PC-9 (cell line): ENCODE measurements around the gene DAPK1. TPM values are rescaled to one million over a fixed set of nuclear protein-coding genes. Genes with fewer than 3 reads are reported as not detected.

Source experiments
- BruUV-seq: library from RNA; stranded (reverse); fragments of 400-500 nt; replicated peaks from 2 replicates; lab custom pipeline; 2021; lab: Mats Ljungman, UMichigan
- CTCF ChIA-PET: fragments of 300-600 bp; sonication (Branson Sonifier 250); formaldehyde crosslinking; loops from one replicate; lab custom pipeline; 2022; ENCODE audit warnings: antibody characterized with exemption; lab: Charles Lee
- POLR2A ChIA-PET: fragments of 300-600 bp; sonication (Branson Sonifier 250); formaldehyde crosslinking; loops from one replicate; lab custom pipeline; 2022; ENCODE audit warnings: antibody characterized with exemption; ENCODE audit not compliant: unreplicated experiment; lab: Charles Lee
- DNase-seq, 2 experiments: peaks; one replicate each; pipeline versions ENCODE4 v3.0.0 to v3.0.0-alpha.2; 2015 to 2022; ENCODE audit warnings: mixed read lengths in 1 of 2
- H2AFZ ChIP-seq: fragments of 200-600 bp; sonication (generic); 2 replicates; pipeline ENCODE4 v1.8.1; 2017; ENCODE audit warnings: antibody characterized with exemption
- H3F3A ChIP-seq: fragments of 200-600 bp; sonication (generic); 2 replicates; pipeline ENCODE4 v1.8.1; 2017; ENCODE audit warnings: antibody characterized with exemption, mild to moderate bottlenecking, low read depth; ENCODE audit not compliant: insufficient read depth
- H3K27ac ChIP-seq: fragments of 200-600 bp; sonication (generic); 2 replicates; pipeline ENCODE4 v1.6.1; 2016; ENCODE audit warnings: mixed run types
- H3K27me3 ChIP-seq: fragments of 200-600 bp; sonication (generic); 2 replicates; pipeline ENCODE4 v1.6.1; 2016; ENCODE audit warnings: low read depth, mixed run types; ENCODE audit not compliant: insufficient read depth
- H3K36me3 ChIP-seq: fragments of 200-600 bp; sonication (generic); 2 replicates; pipeline ENCODE4 v1.6.1; 2016; ENCODE audit warnings: low read depth, mixed run types
- H3K4me1 ChIP-seq: fragments of 200-600 bp; sonication (generic); replicated peaks from 2 replicates; pipeline ENCODE4 v1.6.1; 2016; ENCODE audit warnings: mixed run types; ENCODE audit not compliant: insufficient read depth
- H3K4me2 ChIP-seq: fragments of 200-600 bp; sonication (generic); 2 replicates; pipeline ENCODE4 v1.6.1; 2017; ENCODE audit warnings: mixed run types
- H3K4me3 ChIP-seq: fragments of 200-600 bp; sonication (generic); 2 replicates; pipeline ENCODE4 v1.6.1; 2016; ENCODE audit warnings: mixed run types
- H3K79me2 ChIP-seq: fragments of 200-600 bp; sonication (generic); 2 replicates; pipeline ENCODE4 v1.6.1; 2017; ENCODE audit warnings: low read depth, mixed run types
- H3K9me2 ChIP-seq: fragments of 200-600 bp; sonication (generic); 2 replicates; pipeline ENCODE4 v1.8.1; 2017; ENCODE audit warnings: mild to moderate bottlenecking; ENCODE audit not compliant: insufficient read depth
- H3K9me3 ChIP-seq: fragments of 200-600 bp; sonication (generic); 2 replicates; pipeline ENCODE4 v1.8.1; 2016; ENCODE audit warnings: low read depth; ENCODE audit not compliant: insufficient read depth
- H4K20me1 ChIP-seq: fragments of 200-600 bp; sonication (generic); 2 replicates; pipeline ENCODE4 v1.8.1; 2017; ENCODE audit not compliant: insufficient read depth
- EZH2 ChIP-seq: fragments of 200-600 bp; sonication (generic); IDR thresholded peaks from 2 replicates; pipeline ENCODE4 v1.8.0; 2017; ENCODE audit warnings: antibody characterized with exemption, low read depth
- intact Hi-C: fragments of 100-400 bp; cut with micrococcal nuclease; formaldehyde crosslinking; loops from one replicate; pipeline ENCODE4 v1.10.0; 2022; ENCODE audit not compliant: unreplicated experiment
- total RNA-seq: library from RNA; stranded (reverse); gene quantifications from 2 replicates; pipeline ENCODE4 v1.2.3, GENCODE V29; 2021
- TF ChIP-seq, protein P1 (sequence below): fragments of 200-600 bp; sonication (generic); conservative IDR thresholded peaks from 2 replicates; pipeline ENCODE4 v1.6.1; 2017; ENCODE audit warnings: mixed run types, antibody characterized with exemption, mild to moderate bottlenecking, moderate library complexity

Gene DAPK1
- total RNA-seq, 1 experiment from 2014 or later = 100 TPM

DNA sequence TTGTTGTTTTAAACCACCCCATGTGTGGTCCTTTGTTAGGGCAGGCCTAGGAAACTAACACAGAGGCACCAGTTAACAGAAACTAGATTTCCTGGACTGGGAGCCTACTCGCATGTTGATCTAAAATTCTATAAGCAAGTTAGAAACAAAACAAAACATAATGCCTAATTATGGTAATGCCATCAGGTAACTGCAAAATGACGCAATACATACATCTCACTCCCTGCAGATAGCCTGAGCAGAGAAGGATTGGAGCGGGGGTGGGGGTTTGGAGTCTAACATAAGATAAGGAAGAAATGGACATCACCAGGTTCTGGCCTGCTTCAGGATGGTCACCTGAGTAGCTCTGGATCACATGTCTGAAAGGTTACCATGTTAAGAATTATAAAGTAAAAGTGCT is 114.9 kb downstream of the DAPK1 start:
- Histone ChIP-seq H3K27ac (no peak overlapping the region), H3K4me3 (no peak overlapping the region), H4K20me1 (no peaks in the 10 kb centered on the region; the same call in 1 of the 2 replicates), H3K36me3 (peaks cover 18% of the 10 kb centered on the region; the same call in 1 of the 2 replicates), H3F3A (peaks cover 25% of the 10 kb centered on the region), H3K27me3 (no peaks in the 10 kb centered on the region), H2AFZ (no peak overlapping the region), H3K79me2 (no peaks in the 10 kb centered on the region), H3K9me2 (no peaks in the 10 kb centered on the region), H3K4me2 (no peak overlapping the region), H3K4me1 (peaks cover 51% of the 10 kb centered on the region), H3K9me3 (no peaks in the 10 kb centered on the region)
- BruUV-seq = no TSS peak
- ChIA-PET POLR2A (interaction anchor here (0.6 kb wide), 1 partner anchor 922 kb away, joined by 9 read pairs; no protein-coding TSS in a partner anchor), CTCF (no interaction called here)
- intact Hi-C loops = no loop called here
- DNase-seq = no peak
- TF ChIP-seq, protein P1, sequence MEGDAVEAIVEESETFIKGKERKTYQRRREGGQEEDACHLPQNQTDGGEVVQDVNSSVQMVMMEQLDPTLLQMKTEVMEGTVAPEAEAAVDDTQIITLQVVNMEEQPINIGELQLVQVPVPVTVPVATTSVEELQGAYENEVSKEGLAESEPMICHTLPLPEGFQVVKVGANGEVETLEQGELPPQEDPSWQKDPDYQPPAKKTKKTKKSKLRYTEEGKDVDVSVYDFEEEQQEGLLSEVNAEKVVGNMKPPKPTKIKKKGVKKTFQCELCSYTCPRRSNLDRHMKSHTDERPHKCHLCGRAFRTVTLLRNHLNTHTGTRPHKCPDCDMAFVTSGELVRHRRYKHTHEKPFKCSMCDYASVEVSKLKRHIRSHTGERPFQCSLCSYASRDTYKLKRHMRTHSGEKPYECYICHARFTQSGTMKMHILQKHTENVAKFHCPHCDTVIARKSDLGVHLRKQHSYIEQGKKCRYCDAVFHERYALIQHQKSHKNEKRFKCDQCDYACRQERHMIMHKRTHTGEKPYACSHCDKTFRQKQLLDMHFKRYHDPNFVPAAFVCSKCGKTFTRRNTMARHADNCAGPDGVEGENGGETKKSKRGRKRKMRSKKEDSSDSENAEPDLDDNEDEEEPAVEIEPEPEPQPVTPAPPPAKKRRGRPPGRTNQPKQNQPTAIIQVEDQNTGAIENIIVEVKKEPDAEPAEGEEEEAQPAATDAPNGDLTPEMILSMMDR = no peak
- no peak for TF ChIP-seq EZH2

DNA sequence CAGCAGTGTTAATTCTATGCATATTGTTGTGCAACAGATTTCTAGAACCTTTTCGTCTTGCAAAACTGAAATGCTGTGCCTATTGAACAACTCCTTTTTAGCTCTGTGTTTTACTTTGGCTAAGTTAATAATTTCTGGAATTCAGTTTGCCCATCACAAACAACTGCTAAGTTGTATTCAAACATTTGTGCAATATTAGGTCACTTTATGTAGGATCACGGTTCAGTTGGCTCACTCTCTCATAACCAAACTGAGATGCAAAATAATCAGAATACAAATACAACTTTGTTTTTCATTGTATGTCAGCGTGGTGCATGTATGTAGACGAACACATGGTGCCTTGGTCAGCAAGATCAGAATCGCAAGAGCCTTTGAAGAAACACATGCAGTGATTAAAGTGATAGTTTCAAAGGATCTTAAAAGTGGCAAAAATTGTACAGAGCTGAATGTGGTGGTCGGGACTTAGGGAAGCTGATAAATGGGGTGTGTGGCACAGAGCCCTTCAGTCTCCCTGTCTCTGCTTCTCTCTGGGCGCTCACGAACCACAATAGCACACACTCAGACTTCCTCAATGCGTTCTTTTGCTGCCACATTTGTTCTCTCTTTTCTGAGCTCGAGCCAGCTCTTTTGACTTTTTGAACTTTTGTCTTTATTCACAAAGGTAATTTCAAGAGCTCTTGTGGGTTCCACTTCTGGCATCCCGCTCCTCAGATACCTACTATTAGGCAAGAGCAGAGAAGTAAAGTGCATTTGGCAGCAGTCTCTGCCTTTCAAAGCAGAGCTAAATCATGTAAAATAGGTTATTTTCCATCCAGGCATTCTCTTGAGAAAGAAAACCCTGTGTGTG is 115.8 kb downstream of the DAPK1 start:
- Histone ChIP-seq H3K4me2 (no peak overlapping the region), H3K4me1 (peaks cover 45% of the 10 kb centered on the region), H3F3A (peaks cover 23% of the 10 kb centered on the region), H3K27me3 (no peaks in the 10 kb centered on the region), H3K4me3 (no peak overlapping the region), H3K9me2 (no peaks in the 10 kb centered on the region), H3K36me3 (peaks cover 12% of the 10 kb centered on the region; the same call in 1 of the 2 replicates), H3K9me3 (no peaks in the 10 kb centered on the region), H3K79me2 (no peaks in the 10 kb centered on the region), H3K27ac (peak overlapping the region; percentile 90; the same call in 1 of the 2 replicates), H2AFZ (no peak overlapping the region), H4K20me1 (no peaks in the 10 kb centered on the region; the same call in 1 of the 2 replicates)
- CTCF ChIA-PET = no interaction called here
- POLR2A ChIA-PET = no interaction called here
- intact Hi-C loops = no loop called here
- no TSS peak for BruUV-seq
- no peak for DNase-seq
- TF ChIP-seq EZH2 = no peak
- TF ChIP-seq, protein P1 = no peak

DNA sequence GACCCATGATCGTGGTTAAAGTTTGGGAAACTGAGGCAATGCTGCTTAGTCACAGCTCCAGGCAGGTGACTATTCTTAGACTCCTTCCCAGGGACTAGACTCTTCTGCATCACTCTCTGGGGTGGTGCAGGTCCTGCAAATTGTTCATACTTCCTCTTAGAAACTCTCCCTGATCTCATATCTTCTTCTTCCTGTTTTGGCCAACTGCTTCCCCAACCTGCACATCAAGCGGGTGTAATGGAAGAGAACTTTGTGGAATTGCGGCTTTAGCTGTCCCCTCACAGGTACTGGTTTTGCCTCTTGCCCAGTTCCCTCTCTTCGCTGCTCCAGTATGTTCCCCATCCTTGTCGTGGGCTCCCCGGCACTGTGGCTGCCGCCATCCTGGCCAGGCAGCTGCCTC is 116.7 kb downstream of the DAPK1 start:
- Histone ChIP-seq H3K27ac (peak overlapping the region; percentile 90), H3K4me3 (no peak overlapping the region), H3K9me3 (no peaks in the 10 kb centered on the region), H3K9me2 (no peaks in the 10 kb centered on the region), H2AFZ (no peak overlapping the region), H3K36me3 (peaks cover 12% of the 10 kb centered on the region; the same call in 1 of the 2 replicates), H4K20me1 (no peaks in the 10 kb centered on the region), H3K4me1 (peaks cover 45% of the 10 kb centered on the region), H3K79me2 (no peaks in the 10 kb centered on the region), H3F3A (peaks cover 23% of the 10 kb centered on the region), H3K4me2 (0 out of 2 replicates have a peak overlapping the region, but pooled peaks have one; percentile 62), H3K27me3 (no peaks in the 10 kb centered on the region)
- BruUV-seq = no TSS peak
- TF ChIP-seq EZH2 = no peak
- TF ChIP-seq, protein P1 = no peak
- POLR2A ChIA-PET = interaction anchor here (0.6 kb wide), 1 partner anchor 139 kb away, joined by 4 read pairs; no protein-coding TSS in a partner anchor
- no peak for DNase-seq
- intact Hi-C loops = no loop called here
- CTCF ChIA-PET = no interaction called here
